ENCODE measurements around the gene CHD3.

DNA sequence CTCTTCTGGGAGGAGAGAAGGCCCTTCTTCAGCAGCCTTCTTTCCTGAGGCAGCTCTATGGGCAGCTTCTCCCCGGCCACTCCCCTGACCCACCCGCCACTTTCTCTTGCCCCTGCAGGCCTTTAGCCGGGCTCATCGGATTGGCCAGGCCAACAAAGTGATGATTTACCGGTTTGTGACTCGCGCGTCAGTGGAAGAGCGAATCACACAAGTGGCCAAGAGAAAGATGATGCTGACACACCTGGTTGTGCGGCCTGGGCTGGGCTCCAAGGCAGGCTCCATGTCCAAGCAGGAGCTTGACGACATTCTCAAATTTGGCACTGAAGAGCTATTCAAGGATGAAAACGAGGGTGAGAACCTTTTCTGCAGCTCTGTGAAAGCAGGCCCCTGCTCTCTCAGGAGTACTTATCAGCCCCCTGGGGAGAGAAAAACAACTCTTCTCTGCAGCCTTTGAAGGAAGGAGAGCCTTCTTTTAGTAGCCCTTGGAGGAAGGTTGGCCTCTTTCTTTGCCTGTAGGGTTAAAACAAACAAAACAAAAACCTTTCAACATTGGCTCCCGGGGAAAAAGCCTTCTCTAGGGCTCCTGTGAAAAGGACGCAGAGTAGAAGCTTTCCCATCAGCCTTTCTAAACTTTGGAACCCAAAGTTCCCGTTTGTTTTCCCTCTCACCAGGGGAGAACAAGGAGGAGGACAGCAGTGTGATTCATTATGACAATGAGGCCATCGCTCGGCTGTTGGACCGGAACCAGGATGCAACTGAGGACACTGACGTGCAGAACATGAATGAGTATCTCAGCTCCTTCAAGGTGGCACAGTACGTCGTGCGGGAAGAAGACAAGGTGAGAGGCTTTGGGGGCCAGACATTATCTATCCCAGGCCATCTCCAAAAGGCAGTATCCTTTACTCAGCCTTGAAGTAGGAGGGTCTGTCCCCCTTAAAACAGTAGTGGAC is 14.8 kb downstream of the CHD3 start:
- no peak for TF ChIP-seq ZNF749 (CRISPR knock-in tag; IDR thresholded peaks at IDR 0.05; ENCODE audit: borderline replicate concordance)
- no peak for TF ChIP-seq PRPF4 (IDR thresholded peaks at IDR 0.05; ENCODE audit: low read depth, low read length, poor library complexity, severe bottlenecking)
- no peak for TF ChIP-seq GATA4 (IDR thresholded peaks at IDR 0.05; ENCODE audit: borderline replicate concordance, low read depth)
- TF ChIP-seq, protein P1, sequence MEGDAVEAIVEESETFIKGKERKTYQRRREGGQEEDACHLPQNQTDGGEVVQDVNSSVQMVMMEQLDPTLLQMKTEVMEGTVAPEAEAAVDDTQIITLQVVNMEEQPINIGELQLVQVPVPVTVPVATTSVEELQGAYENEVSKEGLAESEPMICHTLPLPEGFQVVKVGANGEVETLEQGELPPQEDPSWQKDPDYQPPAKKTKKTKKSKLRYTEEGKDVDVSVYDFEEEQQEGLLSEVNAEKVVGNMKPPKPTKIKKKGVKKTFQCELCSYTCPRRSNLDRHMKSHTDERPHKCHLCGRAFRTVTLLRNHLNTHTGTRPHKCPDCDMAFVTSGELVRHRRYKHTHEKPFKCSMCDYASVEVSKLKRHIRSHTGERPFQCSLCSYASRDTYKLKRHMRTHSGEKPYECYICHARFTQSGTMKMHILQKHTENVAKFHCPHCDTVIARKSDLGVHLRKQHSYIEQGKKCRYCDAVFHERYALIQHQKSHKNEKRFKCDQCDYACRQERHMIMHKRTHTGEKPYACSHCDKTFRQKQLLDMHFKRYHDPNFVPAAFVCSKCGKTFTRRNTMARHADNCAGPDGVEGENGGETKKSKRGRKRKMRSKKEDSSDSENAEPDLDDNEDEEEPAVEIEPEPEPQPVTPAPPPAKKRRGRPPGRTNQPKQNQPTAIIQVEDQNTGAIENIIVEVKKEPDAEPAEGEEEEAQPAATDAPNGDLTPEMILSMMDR (CRISPR knock-in tag; IDR thresholded peaks at IDR 0.05), result no peak
- no peak for TF ChIP-seq EZH2 (conservative IDR thresholded peaks at IDR 0.05; ENCODE audit: low read depth, low read length)
- TF ChIP-seq, protein P2, sequence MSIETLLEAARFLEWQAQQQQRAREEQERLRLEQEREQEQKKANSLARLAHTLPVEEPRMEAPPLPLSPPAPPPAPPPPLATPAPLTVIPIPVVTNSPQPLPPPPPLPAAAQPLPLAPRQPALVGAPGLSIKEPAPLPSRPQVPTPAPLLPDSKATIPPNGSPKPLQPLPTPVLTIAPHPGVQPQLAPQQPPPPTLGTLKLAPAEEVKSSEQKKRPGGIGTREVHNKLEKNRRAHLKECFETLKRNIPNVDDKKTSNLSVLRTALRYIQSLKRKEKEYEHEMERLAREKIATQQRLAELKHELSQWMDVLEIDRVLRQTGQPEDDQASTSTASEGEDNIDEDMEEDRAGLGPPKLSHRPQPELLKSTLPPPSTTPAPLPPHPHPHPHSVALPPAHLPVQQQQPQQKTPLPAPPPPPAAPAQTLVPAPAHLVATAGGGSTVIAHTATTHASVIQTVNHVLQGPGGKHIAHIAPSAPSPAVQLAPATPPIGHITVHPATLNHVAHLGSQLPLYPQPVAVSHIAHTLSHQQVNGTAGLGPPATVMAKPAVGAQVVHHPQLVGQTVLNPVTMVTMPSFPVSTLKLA (IDR thresholded peaks at IDR 0.05), result no peak
- no peak for TF ChIP-seq SP2 (CRISPR knock-in tag; IDR thresholded peaks at IDR 0.05)
- TF ChIP-seq, protein P3, sequence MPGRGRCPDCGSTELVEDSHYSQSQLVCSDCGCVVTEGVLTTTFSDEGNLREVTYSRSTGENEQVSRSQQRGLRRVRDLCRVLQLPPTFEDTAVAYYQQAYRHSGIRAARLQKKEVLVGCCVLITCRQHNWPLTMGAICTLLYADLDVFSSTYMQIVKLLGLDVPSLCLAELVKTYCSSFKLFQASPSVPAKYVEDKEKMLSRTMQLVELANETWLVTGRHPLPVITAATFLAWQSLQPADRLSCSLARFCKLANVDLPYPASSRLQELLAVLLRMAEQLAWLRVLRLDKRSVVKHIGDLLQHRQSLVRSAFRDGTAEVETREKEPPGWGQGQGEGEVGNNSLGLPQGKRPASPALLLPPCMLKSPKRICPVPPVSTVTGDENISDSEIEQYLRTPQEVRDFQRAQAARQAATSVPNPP (CRISPR knock-in tag; IDR thresholded peaks at IDR 0.05), result no peak
- TF ChIP-seq NFATC3 (CRISPR knock-in tag; IDR thresholded peaks at IDR 0.05), result no peak
- TF ChIP-seq ZNF484 (CRISPR knock-in tag; IDR thresholded peaks at IDR 0.05; ENCODE audit: borderline replicate concordance, low read depth), result no peak
